GM21576 (cell line): Measurements from ENCODE around the gene CHST1.

Experiments used
- ATAC-seq: cut with Tn5 transposase; IDR thresholded peaks from one replicate; pipeline ENCODE4 v1.9.1; 2021; ENCODE audit warnings: mild to moderate bottlenecking, moderate library complexity; ENCODE audit not compliant: unreplicated experiment

The CHST1 gene

DNA sequence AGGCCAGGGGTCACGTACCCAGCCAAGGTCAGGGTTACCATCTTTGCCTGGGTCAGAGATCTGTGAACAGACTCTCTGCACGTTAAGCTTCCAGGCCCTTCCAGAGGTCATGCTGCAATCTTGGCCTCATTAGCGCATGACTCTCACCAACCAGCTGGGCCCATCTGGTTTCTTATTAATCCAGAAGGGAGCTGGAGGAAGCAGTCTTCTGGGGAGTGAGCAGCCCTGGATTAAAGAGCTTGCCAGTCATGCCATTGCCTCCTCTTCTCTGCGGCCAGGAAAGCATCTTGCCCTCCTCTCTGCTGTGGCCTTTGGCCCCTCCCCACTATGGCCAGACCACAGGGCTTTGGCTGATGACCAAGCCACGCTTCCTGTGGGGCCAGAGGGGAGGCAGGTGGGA is 57.4 kb downstream of the CHST1 start:
- ATAC-seq: no peak

DNA sequence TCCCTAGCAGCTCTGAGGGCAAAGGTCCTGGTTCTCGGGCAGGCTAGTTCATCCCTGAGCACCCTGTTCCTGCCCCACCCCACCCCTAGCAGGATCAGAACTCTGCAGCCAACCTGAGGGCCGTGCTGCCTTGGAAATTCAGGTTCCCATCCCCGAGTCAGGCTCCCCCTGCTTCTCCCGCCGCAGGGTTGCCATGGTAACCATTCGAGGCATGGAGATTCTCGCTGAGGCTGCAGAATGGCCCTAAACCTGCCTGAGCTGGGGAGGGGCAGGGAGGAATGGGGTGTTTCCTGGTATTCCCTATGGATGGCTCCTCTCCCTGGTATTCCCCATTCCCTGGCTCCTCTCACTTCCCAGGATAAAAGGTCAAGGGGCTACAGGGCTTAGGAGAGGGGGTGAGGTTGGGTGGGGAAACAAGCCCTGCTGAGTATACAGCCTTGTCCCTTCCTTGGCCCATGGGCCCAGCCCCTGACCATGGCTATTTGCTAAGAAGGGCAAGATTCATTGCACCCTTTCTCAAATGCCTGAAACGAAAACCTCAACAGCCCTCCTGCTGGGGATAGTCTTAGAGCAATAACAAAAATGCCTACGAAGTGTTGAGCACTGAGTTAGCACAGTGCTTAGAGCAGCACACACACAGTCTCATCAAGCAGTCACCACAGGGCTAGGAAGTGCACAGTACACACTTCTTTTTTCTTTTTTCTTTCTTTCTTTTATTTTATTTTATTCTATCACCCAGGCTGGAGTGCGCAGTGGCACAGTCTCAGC is 58.7 kb downstream of the CHST1 start:
- ATAC-seq: no peak

- no peak for ATAC-seq
Measured at GRCh38 chr11:45605051-45605450, 60.4 kb downstream of the CHST1 start.

DNA sequence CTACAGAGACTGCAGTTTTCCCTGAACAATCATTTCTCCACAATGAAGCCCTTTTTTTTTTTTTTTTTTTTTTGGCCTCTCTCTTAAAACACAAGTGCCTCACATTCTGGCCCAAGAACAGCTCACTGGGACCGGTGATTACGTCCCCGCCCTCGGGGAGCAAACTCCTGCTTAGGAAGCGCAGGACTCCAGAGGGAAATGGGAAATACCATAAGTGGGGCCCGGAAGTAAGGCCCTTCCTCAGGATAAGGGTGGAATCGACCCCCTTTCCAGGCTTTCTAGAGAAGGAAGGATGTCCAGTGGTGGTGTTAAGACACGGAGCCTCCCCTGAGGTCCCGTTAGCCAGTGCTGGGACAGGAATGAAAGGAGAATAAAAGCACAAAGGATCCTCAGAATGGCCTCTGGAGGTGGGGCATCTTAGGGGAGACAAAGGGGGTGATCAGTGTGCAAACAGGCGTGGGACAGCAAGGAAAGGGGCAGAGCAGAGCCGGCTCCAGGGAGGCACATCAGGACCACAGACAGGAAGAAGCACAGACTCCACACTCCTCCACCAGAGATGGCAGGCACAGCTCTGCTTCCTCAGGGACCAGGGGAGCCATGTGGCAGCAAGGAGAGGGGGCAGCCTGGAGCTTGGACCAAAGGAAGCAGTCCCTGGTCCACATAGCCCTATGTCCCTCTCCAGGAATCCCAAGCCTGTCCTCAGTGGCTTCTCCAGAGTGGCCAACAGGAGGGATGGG is 61.3 kb downstream of the CHST1 start:
- ATAC-seq: no peak

DNA sequence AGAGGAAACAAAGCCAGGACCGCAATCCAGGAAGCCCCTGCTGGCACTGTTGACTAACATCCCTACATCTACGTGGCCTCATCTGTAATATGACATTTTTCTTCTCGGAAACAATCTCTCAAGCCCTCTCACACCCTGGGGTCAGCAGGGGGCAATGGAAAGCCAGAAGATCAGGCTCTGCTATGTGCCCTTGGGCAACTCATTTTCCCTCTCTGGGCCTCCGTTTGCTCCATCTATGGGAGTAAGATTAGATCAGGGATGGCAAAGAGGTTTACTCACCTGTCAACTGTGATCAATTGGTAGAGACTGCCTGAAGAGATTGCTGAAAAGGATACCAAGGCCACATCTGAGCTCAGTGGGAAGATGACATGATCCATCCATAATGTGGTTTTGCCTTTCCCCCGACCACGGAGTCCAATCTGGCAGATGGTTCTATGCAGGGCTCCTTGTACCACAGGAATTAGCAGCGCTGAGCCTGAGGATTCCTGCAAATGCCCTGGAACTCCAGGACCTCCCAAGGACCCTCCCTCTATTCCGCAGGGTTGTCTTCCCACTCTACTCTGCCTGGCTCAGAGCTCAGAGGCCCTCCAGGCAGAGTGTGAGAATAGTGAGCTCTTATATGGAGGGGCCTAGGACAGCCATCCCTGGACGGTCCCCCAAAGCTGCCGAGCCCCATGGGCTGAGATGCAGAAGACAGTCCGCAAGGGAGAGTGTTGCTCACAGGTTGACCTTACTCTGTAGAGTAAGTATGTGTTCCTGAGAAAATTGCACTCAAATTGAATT is 66.1 kb downstream of the CHST1 start:
- no peak for ATAC-seq
